RCC 7860 (cell line): ENCODE results near the gene CNOT6.

ENCODE experiments used
- DNase-seq: peaks from one replicate; pipeline ENCODE4 v3.0.0-alpha.2; 2015; ENCODE audit warnings: low spot score
- FAIRE-seq: peaks from 2 replicates; lab custom pipeline; 2012; peaks lifted over from hg19 to GRCh38; lab: Jason Lieb, UNC

Gene CNOT6

DNA sequence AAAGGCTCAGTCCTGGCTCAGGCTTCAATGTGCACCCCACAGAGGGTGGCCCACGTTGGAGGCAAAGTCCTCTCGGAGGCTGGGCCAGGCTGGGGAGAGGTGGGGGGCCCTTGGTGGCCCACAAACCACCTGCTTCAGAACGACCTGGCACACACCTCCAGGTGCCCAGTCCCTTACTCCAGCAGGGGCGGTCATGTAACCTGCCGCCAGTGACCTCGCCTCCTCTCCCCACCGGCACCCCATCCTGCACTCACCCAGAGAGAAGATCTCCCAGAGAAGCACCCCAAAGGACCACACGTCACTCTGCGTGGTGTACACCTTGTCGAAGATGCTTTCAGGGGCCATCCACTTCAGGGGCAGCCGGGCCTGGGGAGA is 119.6 kb downstream of the CNOT6 start:
- DNase-seq: no peak
- no peak for FAIRE-seq

DNA sequence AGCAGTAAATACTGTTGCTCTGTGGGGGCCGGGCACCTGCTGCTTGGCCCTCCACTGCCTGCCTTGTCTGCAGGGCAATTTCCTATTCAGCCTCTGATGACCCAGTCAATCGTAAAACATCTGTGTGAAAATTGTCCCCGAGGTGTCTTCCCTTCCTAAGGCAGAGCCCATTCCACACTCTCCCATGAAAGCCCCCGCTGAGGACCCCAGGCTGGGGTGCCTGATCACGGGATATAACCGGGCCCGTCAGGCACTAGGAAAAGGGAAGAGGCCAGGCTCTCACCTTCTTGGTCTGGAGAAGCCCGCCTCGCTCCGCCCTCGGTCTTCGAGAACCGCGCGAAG is 124.3 kb downstream of the CNOT6 start:
- FAIRE-seq (no peak), DNase-seq (no peak)

DNA sequence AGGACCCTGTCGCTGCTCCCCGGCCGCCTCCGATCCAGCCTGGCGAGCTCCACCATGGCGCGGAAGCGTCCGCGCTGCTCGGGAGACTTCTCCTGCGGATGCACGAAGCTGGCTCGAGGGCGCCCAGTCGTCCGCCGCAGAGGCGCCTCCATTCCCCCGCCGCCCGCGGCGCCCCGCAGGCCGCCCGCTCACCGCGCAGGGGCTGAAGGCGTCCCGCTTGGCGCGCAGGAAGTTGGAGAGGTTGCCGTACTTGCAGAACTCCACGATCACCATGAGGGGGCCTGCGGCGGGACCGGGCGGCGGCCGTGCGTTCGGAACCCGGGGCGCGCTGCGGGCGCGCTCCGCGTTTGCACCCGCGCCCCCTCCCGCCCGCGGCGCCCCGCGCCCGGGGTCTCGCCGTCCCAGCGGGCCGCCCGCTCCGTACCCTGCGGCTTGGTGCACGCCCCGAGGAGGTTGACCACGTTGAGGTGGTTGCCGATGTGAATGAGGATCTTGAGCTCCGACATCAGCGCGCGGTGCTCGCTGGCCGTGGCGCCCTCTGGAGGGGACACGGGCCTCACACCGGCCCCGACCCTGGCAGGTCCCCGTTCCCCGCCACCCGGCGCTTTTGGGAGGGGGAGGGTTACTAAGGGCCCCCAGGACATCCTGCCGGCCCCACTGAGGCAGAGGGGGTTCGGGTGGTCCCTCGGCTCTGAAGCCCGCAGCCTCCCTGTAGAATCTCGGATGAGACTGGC is 124.8 kb downstream of the CNOT6 start:
- no peak for FAIRE-seq
- DNase-seq: no peak

DNA sequence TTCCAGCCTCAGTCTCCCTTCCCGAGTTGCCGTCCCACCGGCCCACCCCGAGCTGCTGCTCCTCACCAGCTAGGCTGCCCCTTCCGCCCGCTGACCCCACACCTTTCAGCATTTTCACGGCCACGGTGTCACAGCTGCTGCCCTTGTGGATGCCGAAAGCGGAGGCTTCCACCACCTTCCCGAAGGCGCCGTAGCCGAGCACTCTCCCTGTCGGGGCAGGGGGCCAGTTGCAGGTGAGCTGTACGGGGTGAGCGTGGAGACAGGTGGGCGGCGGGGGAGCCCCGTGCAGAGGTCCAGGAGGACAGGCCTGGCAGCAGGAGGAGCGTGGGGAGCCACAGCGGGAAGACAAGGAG is 125.4 kb downstream of the CNOT6 start:
- FAIRE-seq (no peak), DNase-seq (no peak)

DNA sequence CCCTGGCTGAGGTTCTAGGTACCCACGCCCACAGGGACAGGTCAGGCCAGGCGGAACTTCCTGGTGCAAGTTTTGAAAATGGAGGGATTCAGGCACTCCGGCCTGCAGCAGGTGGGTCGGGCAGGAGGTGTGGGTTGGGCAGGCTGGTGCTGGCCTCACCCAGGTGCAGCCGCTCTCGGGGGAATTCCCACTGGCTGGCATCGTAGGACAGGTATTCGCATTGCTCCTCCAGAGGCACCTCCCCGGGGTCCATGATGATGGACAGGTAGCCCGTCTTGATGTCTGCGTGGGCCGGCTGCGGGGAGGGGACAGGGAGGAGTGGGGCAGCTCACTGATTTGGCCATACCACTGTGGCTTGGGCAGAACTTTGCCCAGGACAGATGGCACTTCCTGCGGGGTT is 125.8 kb downstream of the CNOT6 start:
- DNase-seq: no peak
- FAIRE-seq: no peak

DNA sequence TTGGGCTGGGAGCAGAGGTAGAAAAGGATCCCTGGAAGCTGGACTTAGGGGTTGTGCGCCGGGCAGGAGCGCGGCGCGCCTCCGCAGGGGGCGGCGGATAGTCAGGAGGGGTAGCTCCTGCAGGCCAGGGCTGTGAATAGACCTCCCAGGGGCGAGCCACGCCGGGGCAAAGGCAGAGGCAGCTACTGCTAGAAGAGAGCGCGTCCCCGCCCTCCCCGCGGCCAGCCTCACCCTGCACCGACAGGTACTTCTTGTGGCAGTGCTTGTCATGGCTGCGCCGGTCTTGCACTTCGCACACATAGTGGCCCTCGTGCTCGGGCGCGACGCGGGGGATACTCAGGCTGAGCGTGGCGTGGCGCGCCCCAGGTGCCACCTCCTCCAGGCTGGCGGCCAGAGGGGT is 127.1 kb downstream of the CNOT6 start:
- DNase-seq (no peak), FAIRE-seq (no peak)

DNA sequence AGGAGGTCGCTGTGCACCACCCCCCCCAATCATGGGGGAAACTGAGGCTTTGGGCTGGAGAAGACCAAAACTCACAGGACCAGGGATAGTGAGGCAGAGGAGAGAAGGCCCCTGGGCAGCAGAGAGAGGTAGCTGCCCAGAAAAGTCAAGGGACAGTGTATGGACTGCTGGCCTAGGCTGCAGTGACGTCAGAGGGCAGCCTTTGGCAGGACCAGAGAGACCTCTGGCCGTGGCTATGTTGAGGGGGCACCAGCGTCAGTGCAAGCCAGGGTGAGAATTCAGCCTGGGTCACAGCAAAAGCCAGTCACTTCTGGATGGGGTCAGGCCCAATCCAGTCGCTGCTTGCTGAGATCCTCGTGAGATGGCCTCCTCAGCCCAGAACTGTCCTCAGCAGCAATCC is 128.7 kb downstream of the CNOT6 start:
- FAIRE-seq (no peak), DNase-seq (no peak)

DNA sequence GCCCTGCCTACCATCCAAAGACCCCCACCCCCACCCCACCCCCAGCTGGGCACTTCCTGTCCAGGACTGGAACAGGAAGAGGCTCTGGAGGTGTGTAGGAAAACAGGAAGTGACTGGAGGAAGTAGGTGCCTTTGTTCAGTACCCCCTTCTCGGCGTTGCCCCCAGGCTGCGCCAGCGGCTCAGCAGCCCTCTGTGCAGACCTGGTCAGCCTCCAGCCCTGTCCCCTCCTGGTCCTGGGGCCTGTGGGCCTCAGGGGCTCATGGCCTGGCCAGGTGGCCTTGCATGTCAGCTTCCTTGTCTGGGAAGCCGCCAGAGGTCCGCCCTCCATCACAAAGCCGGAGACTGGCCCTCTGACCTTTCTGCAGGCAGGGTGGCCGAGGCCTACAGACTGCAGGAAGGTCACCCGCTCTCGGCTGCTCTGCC is 129.2 kb downstream of the CNOT6 start:
- DNase-seq: no peak
- FAIRE-seq: no peak

DNA sequence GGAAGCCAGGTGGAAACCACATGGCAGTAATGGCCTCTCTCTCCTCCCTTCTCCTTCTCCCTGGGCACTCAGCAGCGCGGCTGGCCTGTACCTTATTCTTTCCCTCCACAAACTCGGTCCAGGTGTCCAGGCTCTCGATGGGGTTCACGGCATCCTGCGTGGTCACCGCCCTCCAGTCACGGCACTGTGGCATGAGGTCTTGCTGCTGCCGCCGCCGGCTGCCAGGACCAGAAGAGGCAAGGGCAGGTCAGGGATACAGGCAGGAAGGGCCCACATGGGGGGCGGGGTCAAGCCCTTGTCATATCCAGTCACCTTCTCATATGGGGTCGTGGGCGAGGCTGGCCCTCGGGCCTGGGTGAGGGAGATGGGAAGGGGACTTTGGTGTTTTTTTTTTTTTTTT is 129.7 kb downstream of the CNOT6 start:
- no peak for DNase-seq
- FAIRE-seq: no peak

DNA sequence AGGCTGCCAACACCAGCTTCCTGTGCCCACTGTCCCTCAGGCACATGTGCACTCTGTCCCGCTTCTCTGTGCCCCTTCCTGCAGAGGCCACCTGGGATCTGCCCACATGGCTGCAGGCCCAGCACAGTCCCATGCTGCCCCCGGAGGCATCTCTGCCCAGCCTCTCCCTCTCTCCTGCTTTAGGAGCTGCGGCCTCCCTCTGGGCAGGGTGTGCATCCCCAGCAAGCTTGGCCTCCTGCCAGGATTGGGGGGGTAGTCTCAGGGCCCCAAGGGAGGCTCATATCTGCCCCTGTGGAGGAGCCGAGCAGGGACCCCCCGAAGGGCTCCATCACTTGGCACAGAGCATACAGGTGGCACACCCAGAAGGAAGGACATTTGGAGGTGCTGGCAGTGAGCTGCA is 130.4 kb downstream of the CNOT6 start:
- no peak for FAIRE-seq
- DNase-seq: no peak

DNA sequence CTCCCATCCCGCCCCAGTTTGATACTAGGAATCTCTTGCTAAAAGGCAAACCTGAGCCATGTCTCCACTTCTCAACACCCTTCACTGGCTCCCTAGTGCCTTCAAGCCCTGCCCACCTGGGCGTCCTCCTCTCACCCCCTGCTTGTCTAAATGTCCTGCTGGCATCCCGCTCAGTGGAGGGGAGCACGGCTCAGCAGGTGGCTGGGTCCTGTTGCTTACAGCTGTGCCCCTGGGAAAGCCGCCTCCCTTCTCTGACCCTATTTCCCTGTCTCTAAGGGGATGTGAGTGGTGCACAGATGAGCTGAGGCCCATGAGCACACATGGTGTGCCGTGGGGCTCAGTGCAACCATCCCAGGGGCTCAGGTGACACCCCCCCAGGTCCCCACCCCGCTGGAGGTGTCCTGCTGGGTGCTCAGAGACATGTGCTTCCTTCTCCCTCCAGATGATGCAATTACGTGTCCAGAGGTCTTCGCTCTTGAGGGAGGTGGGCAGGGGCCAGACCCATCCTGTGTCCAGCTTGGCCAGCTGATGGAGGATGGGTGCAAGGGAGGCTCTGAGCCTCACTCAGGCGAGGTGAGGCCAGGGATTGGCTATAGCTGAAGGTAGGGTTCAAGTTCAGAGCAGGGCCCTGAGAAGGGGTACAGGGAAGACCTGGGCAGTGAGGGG is 131.1 kb downstream of the CNOT6 start:
- no peak for DNase-seq
- no peak for FAIRE-seq

DNA sequence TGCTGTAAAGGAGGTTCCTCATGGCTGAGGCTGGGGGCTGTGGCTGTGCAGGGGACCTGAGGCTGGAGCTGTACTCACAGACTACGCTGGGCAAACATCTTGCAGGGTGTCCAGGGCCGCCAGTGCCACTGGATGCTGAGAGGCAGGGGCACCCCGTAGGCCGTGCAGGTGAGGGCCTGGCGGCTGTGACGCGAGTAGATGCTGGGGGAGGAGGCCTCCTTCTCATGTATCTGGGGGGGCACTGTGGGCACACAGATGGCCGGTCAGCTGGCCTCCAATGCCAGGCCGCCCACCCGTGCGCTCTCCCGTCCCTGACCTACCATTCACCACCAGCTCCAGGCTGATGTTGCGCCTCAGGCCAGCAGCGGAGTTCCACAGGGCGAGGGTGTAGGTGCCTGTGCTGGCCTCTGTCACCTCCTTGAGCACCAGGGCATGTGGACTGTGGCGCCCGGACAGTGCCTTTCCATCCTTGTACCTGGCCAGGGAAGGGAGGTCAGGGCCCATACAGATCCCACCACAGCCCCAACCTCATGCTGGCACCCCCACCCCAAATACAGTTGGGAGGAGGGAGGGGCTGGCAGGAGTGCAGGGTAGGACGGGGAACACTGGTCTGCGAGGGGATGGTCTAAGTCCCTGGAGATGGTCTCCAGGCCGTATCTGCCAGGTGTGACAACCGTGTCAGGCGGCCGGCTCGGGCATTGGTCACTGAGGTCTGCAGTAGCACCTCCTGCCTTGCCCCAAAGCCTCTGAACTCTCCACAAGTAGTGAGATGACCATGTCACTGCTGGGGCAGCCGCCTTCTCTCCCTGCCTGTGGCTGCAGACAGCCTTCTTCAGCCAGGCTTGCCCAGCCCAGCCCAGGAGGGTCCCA is 131.8 kb downstream of the CNOT6 start:
- DNase-seq: no peak
- FAIRE-seq: no peak

DNA sequence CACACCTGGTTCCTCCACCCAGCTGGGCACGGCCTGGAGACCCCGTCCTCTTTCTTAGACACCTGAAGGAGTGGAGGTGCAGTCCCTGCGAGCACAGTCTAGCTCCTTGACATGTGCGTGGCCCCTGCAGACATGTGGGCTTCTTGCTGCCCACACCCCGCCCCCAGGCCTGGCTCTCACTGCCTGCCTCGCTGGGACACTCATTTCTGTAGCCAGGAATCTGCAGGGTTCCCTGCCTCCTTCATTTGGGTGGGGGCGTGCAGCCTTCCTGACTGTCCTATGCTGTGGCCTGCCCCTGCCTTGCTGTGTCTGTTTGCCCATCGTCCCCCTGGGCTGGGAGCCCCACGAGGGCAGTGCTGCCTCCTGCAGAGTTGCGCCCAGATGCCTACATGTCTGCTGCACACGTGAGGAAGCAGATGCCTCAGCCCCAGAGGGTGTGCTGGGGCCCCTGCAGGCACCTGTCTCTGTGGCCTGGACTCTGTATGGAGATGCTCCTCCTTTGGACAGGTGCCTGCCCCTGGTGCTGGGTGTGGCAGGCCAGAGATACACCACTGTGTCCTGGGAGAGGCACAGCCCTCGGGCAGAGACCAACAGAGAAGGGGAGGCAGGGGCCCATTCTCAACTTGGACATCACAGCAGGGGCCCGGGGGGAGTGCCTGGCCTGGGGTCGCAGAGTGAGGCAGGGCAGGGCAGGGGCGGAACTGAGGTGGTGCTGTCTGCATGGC is 132.6 kb downstream of the CNOT6 start:
- FAIRE-seq (no peak), DNase-seq (no peak)

DNA sequence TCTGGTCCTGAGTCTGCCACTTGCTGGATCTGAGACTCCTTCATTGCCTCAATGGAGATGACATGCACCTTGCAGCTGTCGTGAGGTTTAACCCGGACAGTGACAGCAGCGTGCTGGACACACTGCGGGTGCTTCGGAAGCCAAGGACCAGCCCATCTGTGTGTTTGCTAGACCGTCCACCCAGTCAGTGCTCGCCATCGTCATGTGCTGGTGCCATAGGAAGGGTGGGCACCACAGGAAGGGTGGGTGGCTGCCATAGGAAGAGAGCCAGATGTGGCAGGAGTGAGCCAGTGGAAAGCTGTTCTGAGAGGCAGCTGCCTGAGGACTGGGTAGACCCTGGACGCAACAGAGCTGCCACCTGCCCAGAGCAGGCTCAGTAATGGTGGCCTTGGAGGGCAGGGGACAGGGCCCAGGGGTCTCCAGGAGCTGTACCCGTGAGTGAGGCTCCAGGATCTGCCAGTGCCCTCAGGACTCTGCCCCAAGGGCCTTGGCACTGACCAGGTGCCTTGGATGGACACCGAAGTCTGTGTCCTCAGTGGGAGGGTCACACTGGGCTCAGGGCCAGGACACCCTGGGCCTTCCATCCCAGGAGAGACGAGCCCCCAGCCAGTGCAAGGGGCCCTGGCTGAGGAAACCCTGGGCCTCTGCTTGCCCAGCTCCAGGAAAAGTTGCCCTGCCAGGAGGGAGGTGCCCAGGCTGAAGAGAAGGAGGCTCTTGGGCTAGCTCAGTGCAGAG is 133.4 kb downstream of the CNOT6 start:
- DNase-seq (no peak), FAIRE-seq (no peak)
